Memory B cell (primary cell): ENCODE measurements around the gene RNF166.

Source experiments
- ATAC-seq: fragments of 150-1000 bp; cut with Tn5 transposase; 2 replicates; pipeline ENCODE4 v1.10.0; 2021; ENCODE audit warnings: low read depth, mild to moderate bottlenecking, moderate library complexity
- DNase-seq, 2 donors: peaks; one replicate each; pipeline ENCODE4 v3.0.0; 2022; ENCODE audit warnings: low spot score in 2 of 2
- H3K27ac Mint-ChIP-seq: one replicate; pipeline ENCODE4 v1.8.0; 2022; ENCODE audit warnings: mild to moderate bottlenecking, moderate library complexity, mixed read lengths
- H3K27me3 Mint-ChIP-seq: one replicate; pipeline ENCODE4 v1.8.0; 2022; ENCODE audit warnings: mixed read lengths
- H3K36me3 Mint-ChIP-seq: one replicate; pipeline ENCODE4 v1.8.0; 2022; ENCODE audit warnings: mild to moderate bottlenecking, mixed read lengths
- H3K4me1 Mint-ChIP-seq: one replicate; pipeline ENCODE4 v1.8.0; 2022; ENCODE audit warnings: mixed read lengths
- H3K4me3 Mint-ChIP-seq: one replicate; pipeline ENCODE4 v1.8.0; 2022; ENCODE audit warnings: mild to moderate bottlenecking, moderate library complexity, mixed read lengths
- H3K9me3 Mint-ChIP-seq: one replicate; pipeline ENCODE4 v1.8.0; 2022; ENCODE audit warnings: mixed read lengths

Gene RNF166

GRCh38 chr16:88722784-88723506, 16.7 kb upstream of the RNF166 start:
- Mint-ChIP-seq H3K27ac (no peak overlapping the region), H3K27me3 (no peaks in the 10 kb centered on the region), H3K36me3 (peaks cover 20% of the 10 kb centered on the region), H3K4me3 (no peak overlapping the region), H3K4me1 (no peaks in the 10 kb centered on the region), H3K9me3 (no peaks in the 10 kb centered on the region)
- ATAC-seq = no peak
- DNase-seq = no peak

- peaks cover 25% of the 10 kb centered on the region for H3K36me3 Mint-ChIP-seq
Measured at GRCh38 chr16:88721815-88722755, 15.9 kb upstream of the RNF166 start.

DNA sequence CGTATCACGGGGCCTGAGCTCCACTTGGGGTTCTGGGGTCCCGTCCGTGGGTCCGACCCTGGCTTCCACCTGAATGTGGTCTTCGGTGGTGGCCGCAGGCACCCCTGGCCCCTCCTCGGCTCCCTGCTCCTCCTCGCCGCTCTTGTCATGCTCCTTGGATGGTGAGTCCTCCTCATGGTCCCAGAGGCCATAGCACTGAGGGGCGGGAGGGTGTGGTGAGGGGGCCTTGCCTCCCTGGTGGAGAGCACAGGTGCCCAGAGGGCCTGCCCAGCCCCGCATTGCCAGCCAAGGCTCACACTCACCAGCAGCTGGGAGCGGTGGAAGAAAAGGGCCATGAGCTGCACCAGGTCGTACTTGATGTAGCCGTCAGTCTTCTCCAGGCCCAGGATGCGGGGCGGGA, 15.0 kb upstream of the RNF166 start:
- ATAC-seq (no peak), DNase-seq (no peak)
- H3K4me3 Mint-ChIP-seq = no peak overlapping the region
- H3K9me3 Mint-ChIP-seq = no peaks in the 10 kb centered on the region
- H3K36me3 Mint-ChIP-seq = peaks cover 26% of the 10 kb centered on the region
- no peak overlapping the region for H3K27ac Mint-ChIP-seq
- no peaks in the 10 kb centered on the region for H3K27me3 Mint-ChIP-seq
- no peaks in the 10 kb centered on the region for H3K4me1 Mint-ChIP-seq

More at GRCh38 chr16:88721815-88722755, 15.9 kb upstream of the RNF166 start:
- Mint-ChIP-seq H3K27ac (no peak overlapping the region), H3K4me3 (no peak overlapping the region), H3K27me3 (no peaks in the 10 kb centered on the region), H3K4me1 (no peaks in the 10 kb centered on the region), H3K9me3 (no peaks in the 10 kb centered on the region)
- ATAC-seq (no peak), DNase-seq (no peak)

DNA sequence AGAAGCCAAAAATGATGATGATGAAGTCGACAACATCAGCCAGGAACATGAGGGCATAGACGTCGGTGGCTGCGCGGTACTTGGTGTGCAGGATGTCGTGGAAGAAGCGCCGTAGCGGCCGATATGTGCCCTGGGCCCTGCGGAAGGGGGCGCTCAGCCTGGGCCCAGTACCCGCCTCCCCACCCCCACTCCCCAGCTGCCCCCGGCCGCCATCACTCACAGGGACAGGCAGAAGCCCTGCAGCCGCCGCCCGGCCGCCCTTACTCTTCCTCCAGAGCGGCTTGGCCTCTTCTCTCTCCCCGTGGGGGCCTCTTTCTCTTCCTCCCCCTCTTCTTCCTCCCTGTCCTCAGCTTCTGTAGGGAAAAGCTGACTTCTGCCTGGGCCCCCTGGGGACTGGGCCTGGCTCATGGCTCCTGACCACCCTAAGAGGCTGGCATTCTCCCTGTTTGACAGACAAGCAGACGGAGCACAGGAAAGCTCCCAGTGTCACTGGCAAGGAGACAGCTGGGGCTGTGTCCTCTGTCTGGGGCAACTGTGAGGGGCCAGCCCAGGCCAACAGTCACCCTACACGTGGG, 14.3 kb upstream of the RNF166 start:
- H3K36me3 Mint-ChIP-seq = peaks cover 24% of the 10 kb centered on the region
- DNase-seq (no peak), ATAC-seq (no peak)
- no peaks in the 10 kb centered on the region for H3K27me3 Mint-ChIP-seq
- H3K9me3 Mint-ChIP-seq = no peaks in the 10 kb centered on the region
- no peak overlapping the region for H3K27ac Mint-ChIP-seq
- H3K4me1 Mint-ChIP-seq = no peaks in the 10 kb centered on the region
- no peak overlapping the region for H3K4me3 Mint-ChIP-seq

DNA sequence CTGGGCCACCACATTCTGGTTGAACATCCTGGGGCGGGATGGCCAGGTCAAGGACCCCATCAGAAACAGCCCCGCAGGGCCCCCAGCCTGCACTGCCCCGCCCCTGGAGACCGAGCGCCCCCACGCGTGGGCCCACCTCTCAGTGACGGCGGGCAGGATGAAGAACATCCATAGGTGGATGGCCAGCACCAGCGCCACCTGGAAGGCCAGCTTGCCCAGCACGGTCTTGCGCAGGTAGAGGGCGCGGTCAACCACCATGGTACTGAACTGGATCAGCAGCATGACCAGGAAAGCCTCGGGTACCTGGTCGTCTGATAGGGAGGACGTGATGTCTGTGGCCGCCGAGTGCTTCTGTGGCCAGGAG, 13.7 kb upstream of the RNF166 start:
- DNase-seq (no peak), ATAC-seq (no peak)
- Mint-ChIP-seq H3K4me3 (no peak overlapping the region), H3K36me3 (peaks cover 22% of the 10 kb centered on the region), H3K9me3 (no peaks in the 10 kb centered on the region), H3K4me1 (no peaks in the 10 kb centered on the region), H3K27ac (no peak overlapping the region), H3K27me3 (no peaks in the 10 kb centered on the region)

GRCh38 chr16:88719267-88719932, 13.2 kb upstream of the RNF166 start:
- Mint-ChIP-seq H3K4me1 (no peaks in the 10 kb centered on the region), H3K36me3 (peaks cover 18% of the 10 kb centered on the region), H3K9me3 (no peaks in the 10 kb centered on the region), H3K27ac (no peak overlapping the region), H3K4me3 (no peak overlapping the region), H3K27me3 (no peaks in the 10 kb centered on the region)
- ATAC-seq (no peak), DNase-seq (no peak)

GRCh38 chr16:88718178-88718577, 12.0 kb upstream of the RNF166 start:
- ATAC-seq (no peak), DNase-seq (no peak)
- no peaks in the 10 kb centered on the region for H3K27me3 Mint-ChIP-seq
- H3K36me3 Mint-ChIP-seq = peaks cover 18% of the 10 kb centered on the region
- no peak overlapping the region for H3K4me3 Mint-ChIP-seq
- no peaks in the 10 kb centered on the region for H3K4me1 Mint-ChIP-seq
- no peak overlapping the region for H3K27ac Mint-ChIP-seq
- no peaks in the 10 kb centered on the region for H3K9me3 Mint-ChIP-seq

GRCh38 chr16:88716601-88717001, 10.4 kb upstream of the RNF166 start:
- Mint-ChIP-seq H3K4me1 (no peaks in the 10 kb centered on the region), H3K27ac (no peak overlapping the region), H3K36me3 (peaks cover 16% of the 10 kb centered on the region), H3K27me3 (no peaks in the 10 kb centered on the region), H3K9me3 (no peaks in the 10 kb centered on the region), H3K4me3 (no peak overlapping the region)
- DNase-seq (no peak), ATAC-seq (no peak)

DNA sequence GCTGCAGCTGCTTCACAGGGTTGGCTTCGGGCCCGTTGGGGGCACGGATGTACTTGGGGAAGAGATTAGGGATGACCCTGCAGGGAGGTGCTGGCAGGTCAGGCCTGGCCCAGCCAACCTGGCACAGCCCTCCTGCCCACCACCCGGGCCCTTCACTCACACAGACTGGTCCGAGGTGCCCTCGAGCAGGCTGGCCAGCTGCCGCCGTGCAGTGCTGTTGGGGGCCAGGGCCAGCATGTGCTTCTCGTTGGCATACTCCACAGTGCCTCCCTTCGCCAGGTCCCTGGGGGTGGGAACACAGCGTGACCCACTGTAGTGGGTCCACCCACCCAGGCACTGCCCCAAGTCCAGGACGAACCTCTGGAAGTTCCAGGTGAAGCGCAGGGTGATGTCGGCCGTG, 10.0 kb upstream of the RNF166 start:
- Mint-ChIP-seq H3K4me1 (no peaks in the 10 kb centered on the region), H3K4me3 (no peak overlapping the region), H3K9me3 (no peaks in the 10 kb centered on the region), H3K27ac (no peak overlapping the region), H3K27me3 (no peaks in the 10 kb centered on the region), H3K36me3 (peaks cover 16% of the 10 kb centered on the region)
- ATAC-seq (no peak), DNase-seq (no peak)

DNA sequence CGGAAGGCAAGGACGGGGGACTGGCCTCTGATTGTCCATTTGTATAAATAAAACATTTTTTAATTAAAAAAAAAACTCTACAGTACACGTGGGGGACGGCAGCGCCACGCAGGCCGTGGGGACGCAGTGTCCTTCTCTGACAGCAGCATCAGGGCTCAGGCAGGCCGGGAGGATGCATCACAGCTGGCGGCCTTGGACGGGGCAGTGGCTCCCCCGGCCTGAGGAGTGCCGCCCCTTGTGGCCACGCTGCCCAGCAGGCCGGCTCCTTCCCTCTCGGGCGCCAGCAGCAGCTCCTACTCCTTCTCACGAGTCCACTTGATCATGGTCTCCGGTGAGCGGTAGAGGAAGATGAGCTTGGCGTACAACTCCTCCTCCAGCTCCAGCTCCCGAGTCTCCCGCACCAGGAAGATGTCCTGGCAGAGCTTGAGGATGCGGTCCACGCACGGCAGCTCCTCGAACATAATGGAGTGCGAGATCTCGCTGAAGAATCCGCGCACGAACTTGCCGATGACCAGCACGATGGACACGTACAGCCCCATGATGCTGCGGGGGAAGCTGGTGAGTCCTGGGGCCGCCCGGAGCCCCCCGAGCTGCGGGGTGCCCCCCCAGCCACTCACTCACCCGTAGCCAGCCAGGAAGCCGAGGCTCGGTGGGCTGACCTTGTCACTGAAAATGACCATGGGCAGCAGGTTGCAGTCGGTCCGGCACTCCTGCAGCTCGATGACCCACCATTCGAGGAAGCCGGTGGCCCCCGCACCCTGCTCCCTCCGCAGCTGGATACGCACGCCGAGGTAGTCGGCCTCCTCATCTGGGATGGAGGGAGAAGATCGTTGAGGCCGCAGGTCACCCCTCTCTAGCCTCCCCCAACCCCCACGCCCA, 9.3 kb upstream of the RNF166 start:
- ATAC-seq (no peak), DNase-seq (no peak)
- no peak overlapping the region for H3K4me3 Mint-ChIP-seq
- H3K36me3 Mint-ChIP-seq = peaks cover 15% of the 10 kb centered on the region
- H3K9me3 Mint-ChIP-seq = no peaks in the 10 kb centered on the region
- no peaks in the 10 kb centered on the region for H3K27me3 Mint-ChIP-seq
- H3K4me1 Mint-ChIP-seq = peaks cover 1% of the 10 kb centered on the region
- H3K27ac Mint-ChIP-seq = no peak overlapping the region

DNA sequence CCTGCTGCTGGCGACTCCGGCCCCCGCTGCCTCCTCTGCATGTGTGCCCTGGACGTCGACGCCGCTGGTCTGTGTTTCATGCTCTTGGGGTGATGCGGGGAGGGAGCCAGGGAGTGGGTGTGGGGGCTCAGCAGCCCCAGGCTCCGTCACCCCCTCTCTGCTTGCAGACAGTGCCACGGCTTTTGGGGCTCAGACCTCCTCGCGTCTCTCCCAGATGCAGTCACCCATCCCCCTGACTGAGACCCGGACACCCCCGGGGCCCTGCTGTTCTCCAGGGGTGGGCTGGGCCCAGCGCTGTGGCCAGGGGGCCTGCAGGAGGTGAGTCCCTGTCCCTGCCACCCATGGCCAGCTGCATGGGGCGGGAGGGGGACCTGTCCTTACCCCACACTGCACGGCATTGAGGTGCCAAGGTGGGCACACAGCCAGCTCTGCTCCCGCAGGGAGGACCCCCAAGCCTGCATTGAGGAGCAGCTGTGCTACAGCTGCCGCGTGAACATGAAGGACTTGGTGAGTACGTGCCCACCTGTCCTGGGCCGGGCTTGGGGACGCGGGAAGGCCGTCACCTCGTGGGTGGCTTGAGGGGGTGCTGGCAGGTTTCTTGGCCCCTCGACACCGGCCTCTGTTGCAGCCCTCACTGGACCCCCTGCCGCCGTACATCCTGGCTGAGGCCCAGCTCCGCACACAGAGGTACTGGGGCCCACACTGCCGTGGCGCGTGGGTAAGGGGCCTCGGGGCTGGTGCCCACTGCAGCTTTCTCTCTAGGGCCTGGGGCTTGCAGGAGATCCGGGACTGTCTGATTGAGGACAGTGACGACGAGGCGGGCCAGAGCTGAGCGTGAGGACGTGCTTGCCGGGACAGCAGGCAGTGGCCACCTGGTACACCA, 8.5 kb upstream of the RNF166 start:
- Mint-ChIP-seq H3K4me3 (no peak overlapping the region), H3K27ac (no peak overlapping the region), H3K27me3 (no peaks in the 10 kb centered on the region), H3K36me3 (peaks cover 8% of the 10 kb centered on the region), H3K4me1 (peaks cover 3% of the 10 kb centered on the region), H3K9me3 (no peaks in the 10 kb centered on the region)
- no peak for ATAC-seq
- DNase-seq = no peak

GRCh38 chr16:88713568-88714419, 7.6 kb upstream of the RNF166 start:
- Mint-ChIP-seq H3K4me3 (no peak overlapping the region), H3K27me3 (no peaks in the 10 kb centered on the region), H3K4me1 (peaks cover 3% of the 10 kb centered on the region), H3K9me3 (no peaks in the 10 kb centered on the region), H3K27ac (no peak overlapping the region), H3K36me3 (peaks cover 6% of the 10 kb centered on the region)
- DNase-seq (no peak), ATAC-seq (no peak)
